Activated CD4-positive, alpha-beta memory T cell treated with anti-CD3 and anti-CD28 coated beads, Interleukin-2, amount 10 ng/mL, durations not matched to agents 7 days and 5 days (primary cell): Measurements from ENCODE around the gene LAMC3. TPM values are rescaled to one million over a fixed set of nuclear protein-coding genes. Genes with fewer than 3 reads are reported as not detected.

Experiments
- CTCF ChIA-PET: fragments of 350-600 bp; sonication (Branson Sonifier 250); formaldehyde crosslinking; loops from one replicate; lab custom pipeline; 2021; ENCODE audit warnings: antibody characterized with exemption, inconsistent platforms; lab: Charles Lee
- POLR2A ChIA-PET: fragments of 350-600 bp; sonication (Branson Sonifier 250); formaldehyde crosslinking; loops from one replicate; lab custom pipeline; 2021; ENCODE audit warnings: antibody characterized with exemption; lab: Charles Lee
- DNase-seq: peaks from one replicate; pipeline ENCODE4 v3.0.0-alpha.2; 2020
- H3K27ac Mint-ChIP-seq: one replicate; pipeline ENCODE4 v1.8.0; 2021; ENCODE audit warnings: mild to moderate bottlenecking, mixed read lengths
- H3K27me3 Mint-ChIP-seq: one replicate; pipeline ENCODE4 v1.8.0; 2021; ENCODE audit warnings: mixed read lengths
- H3K36me3 Mint-ChIP-seq: one replicate; pipeline ENCODE4 v1.8.0; 2021; ENCODE audit warnings: low read depth, mixed read lengths
- H3K4me1 Mint-ChIP-seq: one replicate; pipeline ENCODE4 v1.8.0; 2021; ENCODE audit warnings: mixed read lengths
- H3K4me3 Mint-ChIP-seq: one replicate; pipeline ENCODE4 v1.8.0; 2021; ENCODE audit warnings: mild to moderate bottlenecking, mixed read lengths
- H3K9me3 Mint-ChIP-seq: one replicate; pipeline ENCODE4 v1.8.0; 2021; ENCODE audit warnings: mixed read lengths
- total RNA-seq, 2 experiments: library from RNA; stranded (reverse); gene quantifications; one replicate each; pipeline ENCODE4 v1.2.3, GENCODE V29; 2021

LAMC3 gene
- total RNA-seq, 2 experiments from 2014 or later = not detected

DNA sequence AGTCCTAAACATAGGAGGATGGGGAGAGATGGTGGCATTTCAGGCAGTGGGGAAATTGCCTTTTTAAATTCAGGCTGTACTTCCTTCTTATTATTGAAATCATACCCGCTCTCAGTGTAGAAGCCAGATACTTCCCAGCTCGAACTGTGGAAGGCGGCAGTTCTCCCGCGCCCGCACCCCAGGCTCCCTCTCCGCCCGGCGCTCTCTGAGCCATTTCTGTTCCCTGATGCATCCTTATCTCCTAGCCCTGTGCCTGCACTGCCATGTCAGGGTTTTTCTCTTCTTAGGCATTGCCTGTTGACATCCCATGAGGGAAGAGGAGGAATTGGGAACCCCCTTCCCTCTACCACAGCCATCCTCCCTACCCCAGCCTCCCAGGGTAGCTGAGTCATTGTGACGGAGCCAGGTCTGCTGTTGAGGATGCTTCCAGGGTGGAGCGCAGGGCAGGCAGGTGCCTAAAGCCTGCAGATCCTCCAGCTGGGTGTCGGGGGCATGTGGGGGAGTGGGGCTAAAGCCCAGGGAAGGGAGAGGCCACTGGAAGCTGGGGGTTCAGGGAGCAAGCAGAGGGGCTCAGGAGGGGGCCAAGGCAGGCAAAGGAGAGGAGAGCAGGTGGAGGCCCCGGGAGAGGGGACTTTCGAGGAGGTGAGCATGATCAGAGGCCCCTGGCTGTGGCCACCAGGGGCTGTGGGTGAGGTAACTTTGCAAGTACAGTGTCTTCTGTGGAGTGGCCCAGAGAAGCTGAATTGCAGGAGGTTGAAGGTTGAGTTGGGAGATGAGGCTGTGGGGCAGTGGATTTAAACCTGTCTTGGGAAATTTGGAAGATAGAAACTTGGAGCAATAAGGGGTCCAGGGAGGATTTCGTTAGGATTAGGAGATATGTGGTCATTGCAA is 16.2 kb downstream of the LAMC3 start:
- H3K27ac Mint-ChIP-seq = no peak overlapping the region
- ChIA-PET POLR2A (no interaction called here), CTCF (interaction anchor here (1.2 kb wide), 1 partner anchor 21 kb away, joined by 3 read pairs; no protein-coding TSS in a partner anchor)
- H3K4me3 Mint-ChIP-seq = no peak overlapping the region
- peaks cover 6% of the 10 kb centered on the region for H3K27me3 Mint-ChIP-seq
- no peaks in the 10 kb centered on the region for H3K36me3 Mint-ChIP-seq
- no peak for DNase-seq
- no peaks in the 10 kb centered on the region for H3K9me3 Mint-ChIP-seq
- no peaks in the 10 kb centered on the region for H3K4me1 Mint-ChIP-seq

DNA sequence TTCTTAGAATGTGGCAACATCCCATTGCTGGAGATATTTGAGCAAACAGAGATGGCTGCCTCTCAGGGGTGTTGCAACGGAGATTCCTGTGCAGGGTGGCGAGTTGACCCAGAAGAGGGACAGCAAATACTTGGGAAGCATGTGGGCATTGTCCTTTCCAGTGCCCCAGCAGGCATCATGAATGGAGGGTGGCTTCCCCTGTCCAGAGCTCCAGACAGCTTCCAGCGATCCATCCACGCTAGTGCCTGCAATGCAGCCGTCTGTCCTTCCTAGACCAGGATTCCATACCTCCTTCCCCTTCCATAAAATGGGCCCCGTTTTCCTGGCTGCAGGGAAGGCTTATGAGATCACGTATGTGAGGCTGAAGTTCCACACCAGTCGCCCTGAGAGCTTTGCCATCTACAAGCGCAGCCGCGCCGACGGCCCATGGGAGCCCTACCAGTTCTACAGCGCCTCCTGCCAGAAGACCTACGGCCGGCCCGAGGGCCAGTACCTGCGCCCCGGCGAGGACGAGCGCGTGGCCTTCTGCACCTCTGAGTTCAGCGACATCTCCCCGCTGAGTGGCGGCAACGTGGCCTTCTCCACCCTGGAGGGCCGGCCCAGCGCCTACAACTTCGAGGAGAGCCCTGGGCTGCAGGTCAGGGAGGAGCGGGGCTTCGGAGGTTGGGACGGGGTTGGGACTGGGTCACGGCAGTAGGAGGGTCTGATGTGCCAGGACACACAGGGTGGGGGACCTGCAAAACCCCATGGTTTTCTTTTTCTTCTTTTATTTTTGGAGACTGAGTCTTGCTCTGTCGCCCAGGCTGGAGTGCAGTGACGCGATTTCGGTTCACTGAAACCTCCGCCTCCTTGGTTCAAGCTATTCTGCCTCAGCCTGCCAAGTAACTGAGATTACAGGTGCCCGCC is 17.2 kb downstream of the LAMC3 start:
- ChIA-PET CTCF (interaction anchor here (1.2 kb wide), 1 partner anchor 20 kb away, joined by 3 read pairs; no protein-coding TSS in a partner anchor), POLR2A (no interaction called here)
- Mint-ChIP-seq H3K9me3 (no peaks in the 10 kb centered on the region), H3K36me3 (no peaks in the 10 kb centered on the region), H3K4me1 (no peaks in the 10 kb centered on the region), H3K27ac (no peak overlapping the region), H3K27me3 (peaks cover under 1% of the 10 kb centered on the region), H3K4me3 (no peak overlapping the region)
- no peak for DNase-seq

DNA sequence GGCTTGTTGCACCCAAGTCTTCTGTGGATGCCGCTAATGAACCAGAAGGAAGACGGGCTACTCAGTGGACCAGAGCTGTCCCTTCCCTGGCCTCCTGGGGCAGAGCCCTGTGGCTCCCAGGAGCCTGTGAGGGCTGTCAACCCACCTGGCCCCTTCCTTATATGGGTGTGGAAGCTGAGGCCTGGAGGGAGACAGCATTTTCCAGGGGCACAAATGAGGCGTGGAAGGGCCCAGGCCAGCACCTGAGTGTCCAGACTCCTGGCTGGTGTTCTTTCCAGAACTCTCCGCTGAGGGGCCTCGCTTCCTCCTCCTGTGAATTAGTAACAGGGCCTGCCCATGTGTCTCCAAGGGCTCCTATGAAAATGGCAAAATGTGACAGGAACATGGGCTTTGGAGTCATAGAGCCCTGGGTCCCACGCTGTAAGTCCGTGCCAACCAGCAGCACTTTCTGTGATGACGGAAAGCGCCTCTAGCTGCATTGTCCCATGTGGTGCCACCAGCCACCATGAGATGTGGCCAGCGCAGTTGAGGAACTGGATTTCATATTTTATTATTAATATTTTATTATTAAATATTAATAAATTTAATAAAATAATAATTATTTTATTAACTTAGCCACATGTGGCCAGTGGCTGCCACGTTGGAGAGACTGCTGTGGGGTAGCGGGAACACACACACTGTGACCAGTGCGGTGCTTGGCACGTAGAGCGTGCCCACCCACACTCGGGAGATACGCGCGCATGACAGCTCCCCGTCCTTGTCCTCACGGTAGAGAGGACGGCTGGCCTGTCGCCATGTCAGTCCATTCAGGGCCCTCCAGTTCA is 18.3 kb downstream of the LAMC3 start:
- DNase-seq = no peak
- CTCF ChIA-PET = no interaction called here
- H3K9me3 Mint-ChIP-seq = no peaks in the 10 kb centered on the region

DNA sequence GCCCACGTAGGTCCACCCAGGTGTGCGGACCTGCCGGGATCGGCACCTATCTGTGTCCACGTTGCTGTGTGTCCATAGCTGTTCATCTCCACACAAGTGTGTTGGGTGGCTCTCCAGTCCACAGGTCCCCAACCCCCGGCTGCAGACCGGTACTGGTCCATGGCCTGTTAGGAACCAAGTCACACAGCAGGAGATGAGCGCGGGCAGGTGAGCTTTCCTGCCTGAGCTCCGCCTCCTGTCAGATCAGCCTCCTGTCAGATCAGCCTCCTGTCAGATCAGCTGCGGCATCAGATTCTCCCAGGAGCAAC is 18.9 kb downstream of the LAMC3 start:
- no peak for DNase-seq
- Mint-ChIP-seq H3K4me3 (no peak overlapping the region), H3K27me3 (no peaks in the 10 kb centered on the region), H3K36me3 (no peaks in the 10 kb centered on the region), H3K27ac (no peak overlapping the region), H3K9me3 (no peaks in the 10 kb centered on the region), H3K4me1 (no peaks in the 10 kb centered on the region)
- ChIA-PET POLR2A (no interaction called here), CTCF (interaction anchor here (0.7 kb wide), 1 partner anchor 30 kb away, joined by 3 read pairs; no protein-coding TSS in a partner anchor)

More for the DNA sequence above, 18.3 kb downstream of the LAMC3 start:
- no peak overlapping the region for H3K27ac Mint-ChIP-seq
- no peak overlapping the region for H3K4me3 Mint-ChIP-seq
- no peaks in the 10 kb centered on the region for H3K4me1 Mint-ChIP-seq
- no peaks in the 10 kb centered on the region for H3K36me3 Mint-ChIP-seq
- no peaks in the 10 kb centered on the region for H3K27me3 Mint-ChIP-seq
- POLR2A ChIA-PET = no interaction called here

DNA sequence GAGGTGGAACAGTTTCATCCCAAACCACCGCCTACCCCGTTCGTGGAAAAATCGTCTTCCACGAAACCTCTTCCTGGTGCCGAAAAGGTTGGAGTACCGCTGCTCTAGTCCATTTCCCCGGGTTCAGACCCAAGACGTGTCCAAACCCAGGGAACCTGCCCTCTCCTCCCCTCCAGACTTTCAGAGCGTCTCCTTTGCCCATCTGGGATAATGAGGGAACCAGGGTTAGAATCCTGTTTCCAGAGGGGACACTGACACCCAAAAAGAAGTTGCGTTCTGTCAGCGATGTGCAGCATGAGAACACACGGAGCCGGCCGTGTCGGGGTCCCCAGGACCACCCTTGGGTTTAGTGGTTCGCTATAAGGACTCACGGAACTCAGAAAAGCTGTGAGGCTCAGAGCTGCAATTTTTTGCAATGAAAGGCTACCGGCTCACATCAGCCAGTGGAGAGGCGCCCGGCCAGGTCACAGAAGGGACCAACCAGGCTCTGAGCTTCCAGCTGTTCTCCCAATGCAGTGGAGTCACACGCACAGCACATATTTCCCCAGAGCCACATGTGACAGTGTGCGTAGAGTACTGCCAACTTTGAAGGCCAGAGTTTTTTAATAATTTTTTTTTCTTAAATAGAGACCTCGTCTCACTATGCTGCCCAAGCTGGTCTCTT is 19.4 kb downstream of the LAMC3 start:
- ChIA-PET POLR2A (no interaction called here), CTCF (interaction anchor here (0.7 kb wide), 1 partner anchor 30 kb away, joined by 3 read pairs; no protein-coding TSS in a partner anchor)
- no peak for DNase-seq
- Mint-ChIP-seq H3K9me3 (no peaks in the 10 kb centered on the region), H3K4me3 (no peak overlapping the region), H3K27ac (no peak overlapping the region), H3K4me1 (no peaks in the 10 kb centered on the region), H3K27me3 (no peaks in the 10 kb centered on the region), H3K36me3 (no peaks in the 10 kb centered on the region)

DNA sequence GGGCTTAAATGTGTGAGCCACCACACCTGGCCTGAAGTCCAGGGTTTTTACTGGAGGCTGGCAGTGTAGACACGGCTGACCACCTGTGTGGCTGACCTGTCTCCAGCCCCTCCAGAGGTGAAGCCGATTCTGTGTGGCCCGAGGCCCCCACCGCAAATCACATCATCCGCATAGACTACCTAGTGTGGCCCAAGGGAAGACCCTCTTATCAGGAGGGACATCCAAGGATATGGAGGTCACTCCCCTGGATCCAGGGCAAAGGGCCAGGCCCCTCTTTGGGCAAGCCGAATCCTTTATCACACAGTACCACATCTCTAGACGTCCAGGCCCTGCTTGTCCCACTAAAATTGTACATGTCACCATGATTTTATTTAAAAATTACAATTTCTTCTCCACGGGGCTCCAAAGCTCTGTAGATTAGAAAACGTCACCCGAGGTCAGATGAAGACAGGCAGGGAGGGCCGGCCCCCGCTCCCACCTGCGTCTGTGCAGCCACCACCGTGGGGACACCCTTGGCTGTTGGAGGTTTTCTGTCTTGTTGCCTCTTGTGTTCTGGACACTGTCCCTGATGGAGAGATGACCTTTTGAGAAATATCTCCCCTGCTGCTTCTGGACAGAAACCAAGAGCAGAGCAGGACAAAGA is 20.1 kb downstream of the LAMC3 start:
- Mint-ChIP-seq H3K36me3 (no peaks in the 10 kb centered on the region), H3K9me3 (no peaks in the 10 kb centered on the region), H3K4me1 (no peaks in the 10 kb centered on the region), H3K27me3 (no peaks in the 10 kb centered on the region), H3K27ac (no peak overlapping the region), H3K4me3 (no peak overlapping the region)
- POLR2A ChIA-PET = no interaction called here
- no peak for DNase-seq
- CTCF ChIA-PET = no interaction called here

DNA sequence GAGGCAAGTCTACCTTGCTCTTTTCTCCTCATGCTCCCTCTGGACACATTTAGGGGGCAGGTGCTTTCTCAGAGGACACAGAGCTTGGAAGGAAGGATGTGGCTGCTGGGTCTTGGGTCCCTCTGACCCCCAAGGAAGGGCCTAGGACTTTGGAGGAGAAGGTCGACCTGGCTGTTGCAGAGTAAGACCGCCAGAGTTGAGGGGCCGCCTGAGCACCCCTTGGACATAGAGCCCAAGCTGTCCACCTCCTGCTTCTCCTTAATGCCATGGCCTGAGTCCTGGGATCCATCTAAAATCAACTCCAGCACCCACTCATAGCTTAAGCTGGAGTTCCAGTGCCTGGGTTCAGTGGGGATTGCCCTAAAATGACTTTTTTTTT is 20.6 kb downstream of the LAMC3 start:
- Mint-ChIP-seq H3K4me1 (no peaks in the 10 kb centered on the region), H3K27ac (no peak overlapping the region), H3K27me3 (no peaks in the 10 kb centered on the region), H3K9me3 (no peaks in the 10 kb centered on the region), H3K4me3 (no peak overlapping the region), H3K36me3 (no peaks in the 10 kb centered on the region)
- no peak for DNase-seq
- POLR2A ChIA-PET = no interaction called here
- CTCF ChIA-PET = no interaction called here

DNA sequence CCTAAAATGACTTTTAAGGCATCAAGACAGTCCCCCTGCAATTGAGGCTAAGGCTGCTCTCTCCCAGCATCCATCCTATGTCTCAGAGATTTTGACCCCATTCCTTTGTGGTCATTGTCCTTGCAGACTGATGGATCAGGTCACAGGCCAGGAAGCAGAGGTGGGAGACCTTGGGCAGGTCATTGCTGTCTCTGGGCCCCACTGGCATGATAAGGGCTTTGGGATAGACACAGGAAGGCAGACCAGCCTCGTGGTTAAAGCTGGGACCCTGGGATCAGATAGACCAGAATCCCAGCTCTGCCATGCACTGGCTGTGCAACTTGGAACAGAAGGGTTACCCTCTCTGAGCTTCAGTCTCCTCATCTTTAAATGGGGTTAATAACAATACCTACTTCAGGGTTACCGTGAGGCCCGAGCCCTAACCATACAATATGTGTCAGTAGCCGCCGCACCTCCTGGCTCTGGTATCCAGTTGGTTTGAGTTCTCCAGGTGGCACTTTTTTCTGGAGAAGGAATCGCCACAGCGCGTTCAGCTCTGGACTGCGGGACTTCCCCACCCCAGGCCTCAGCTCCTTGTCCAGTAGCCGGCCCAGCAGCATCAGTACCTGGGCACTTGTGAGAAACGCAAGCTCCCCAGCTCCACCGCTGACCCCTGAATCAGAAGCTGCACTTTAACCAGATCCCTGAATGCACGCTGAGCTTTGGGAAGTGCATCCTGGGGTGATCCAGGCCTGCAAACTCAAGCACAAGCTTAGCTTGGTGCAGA is 21.4 kb downstream of the LAMC3 start:
- Mint-ChIP-seq H3K36me3 (no peaks in the 10 kb centered on the region), H3K27me3 (no peaks in the 10 kb centered on the region), H3K27ac (no peak overlapping the region), H3K9me3 (no peaks in the 10 kb centered on the region), H3K4me1 (no peaks in the 10 kb centered on the region), H3K4me3 (no peak overlapping the region)
- DNase-seq = no peak
- CTCF ChIA-PET = no interaction called here
- POLR2A ChIA-PET = no interaction called here

DNA sequence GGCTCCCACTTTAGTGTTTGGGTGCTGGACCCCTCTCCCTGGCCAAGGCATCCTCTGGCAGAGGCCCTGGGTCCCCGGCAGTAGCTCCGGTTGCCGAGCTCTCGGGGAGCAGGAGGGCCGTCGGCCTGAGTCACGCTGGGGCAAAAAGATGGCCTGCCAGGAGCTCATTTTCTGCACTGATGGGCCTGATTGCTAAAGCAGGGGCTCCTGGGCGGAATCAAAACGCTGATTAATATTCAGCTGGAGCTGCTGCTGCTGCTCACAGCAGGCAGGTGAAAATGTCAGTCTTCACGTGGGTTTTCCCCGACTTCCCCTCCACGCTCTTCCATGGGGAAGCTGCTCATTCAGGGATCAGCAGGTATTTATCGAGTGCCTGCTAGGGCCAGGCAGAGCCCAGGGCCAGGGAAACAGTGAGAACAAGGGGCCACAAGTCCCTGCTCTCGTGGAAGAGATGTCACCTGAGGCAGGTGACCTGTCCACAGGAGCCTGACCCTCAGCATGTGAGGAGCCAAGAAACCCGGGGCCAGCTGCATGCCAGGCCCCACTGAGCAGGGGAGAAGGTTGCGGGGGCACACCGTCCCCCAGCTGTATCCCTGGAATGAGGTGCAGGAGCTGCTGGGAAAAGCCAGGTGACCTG is 22.1 kb downstream of the LAMC3 start:
- Mint-ChIP-seq H3K27ac (no peak overlapping the region), H3K4me3 (no peak overlapping the region), H3K27me3 (no peaks in the 10 kb centered on the region), H3K4me1 (no peaks in the 10 kb centered on the region), H3K36me3 (no peaks in the 10 kb centered on the region), H3K9me3 (no peaks in the 10 kb centered on the region)
- DNase-seq = no peak
- POLR2A ChIA-PET = interaction anchor here (0.5 kb wide), 1 partner anchor 94 kb away, joined by 3 read pairs; the partner anchor contains the start of gene NUP214
- CTCF ChIA-PET = no interaction called here

DNA sequence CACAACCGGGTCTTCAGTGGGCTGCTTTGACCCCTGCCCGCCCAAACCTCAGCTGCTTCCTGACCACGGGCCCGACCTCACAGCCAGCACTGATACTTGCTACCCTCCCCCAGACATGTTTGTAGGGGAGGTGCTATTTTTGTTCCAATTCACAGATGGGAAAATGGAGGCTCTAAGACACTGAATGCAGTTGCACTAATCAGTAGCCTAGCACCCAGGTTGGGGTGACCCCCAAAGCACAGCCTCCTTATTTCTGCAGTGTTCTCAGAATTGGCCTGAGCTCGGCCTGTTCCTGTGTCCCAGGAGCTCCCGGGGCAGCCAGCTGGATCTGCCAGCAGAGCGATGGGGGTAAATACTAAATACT is 22.6 kb downstream of the LAMC3 start:
- no peaks in the 10 kb centered on the region for H3K27me3 Mint-ChIP-seq
- POLR2A ChIA-PET = interaction anchor here (0.5 kb wide), 1 partner anchor 94 kb away, joined by 3 read pairs; the partner anchor contains the start of gene NUP214
- no peaks in the 10 kb centered on the region for H3K36me3 Mint-ChIP-seq
- H3K4me3 Mint-ChIP-seq = no peak overlapping the region
- CTCF ChIA-PET = no interaction called here
- no peak for DNase-seq
- no peaks in the 10 kb centered on the region for H3K9me3 Mint-ChIP-seq
- no peak overlapping the region for H3K27ac Mint-ChIP-seq
- H3K4me1 Mint-ChIP-seq = no peaks in the 10 kb centered on the region

DNA sequence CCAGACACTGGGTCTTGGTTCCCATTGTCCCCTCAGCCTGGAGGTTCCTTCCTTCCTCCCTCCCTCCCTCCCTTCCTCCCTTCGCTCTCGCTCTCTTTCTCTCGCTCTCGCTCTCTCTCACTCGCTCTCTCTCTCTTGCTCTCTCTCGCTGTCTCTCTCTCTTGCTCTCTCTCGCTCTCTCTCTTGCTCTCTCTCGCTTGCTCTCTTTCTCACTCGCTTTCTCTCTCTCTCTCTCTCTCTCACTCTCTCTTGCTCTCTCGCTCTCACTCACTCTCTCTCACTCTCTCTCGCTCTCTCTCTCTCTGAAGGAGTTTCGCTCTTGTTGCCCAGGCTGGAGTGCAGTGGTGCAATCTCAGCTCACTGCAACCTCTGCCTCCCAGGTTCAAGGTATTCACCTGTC is 23.4 kb downstream of the LAMC3 start:
- CTCF ChIA-PET = no interaction called here
- no peaks in the 10 kb centered on the region for H3K4me1 Mint-ChIP-seq

More for the DNA sequence above, 23.4 kb downstream of the LAMC3 start:
- H3K36me3 Mint-ChIP-seq = no peaks in the 10 kb centered on the region
- no peak overlapping the region for H3K27ac Mint-ChIP-seq
- no peak overlapping the region for H3K4me3 Mint-ChIP-seq
- POLR2A ChIA-PET = no interaction called here
- H3K9me3 Mint-ChIP-seq = no peaks in the 10 kb centered on the region
- no peak for DNase-seq
- H3K27me3 Mint-ChIP-seq = peaks cover 1% of the 10 kb centered on the region
